H1 (cell line): Measurements from ENCODE around the gene SH2B2. TPM values are rescaled to one million over a fixed set of nuclear protein-coding genes. Genes with fewer than 3 reads are reported as not detected.

ENCODE experiments used
- BACH1 ChIP-seq: IDR thresholded peaks from 2 replicates; pipeline ENCODE4 v1.6.1; 2012; ENCODE audit warnings: low read length, improper control_type of control experiment
- CTCF ChIP-seq, 3 experiments: IDR thresholded peaks; 1 replicate in 2 of 3; 2 replicates in 1 of 3; pipeline versions ENCODE4 v1.5.1 to v1.6.1; 2011; ENCODE audit warnings: low read length in 3 of 3, mild to moderate bottlenecking in 3 of 3, inconsistent platforms in 2 of 3, low read depth in 1 of 3, moderate library complexity in 1 of 3; ENCODE audit not compliant: insufficient read depth in 1 of 3; ENCODE audit errors: control extremely low read depth in 1 of 3
- FOSL1 ChIP-seq: IDR thresholded peaks from 2 replicates; pipeline ENCODE4 v1.6.1; 2011; ENCODE audit warnings: mild to moderate bottlenecking, low read depth, low read length, moderate library complexity; ENCODE audit not compliant: insufficient read depth
- GTF2F1 ChIP-seq: IDR thresholded peaks from 2 replicates; pipeline ENCODE4 v1.6.1; 2012; ENCODE audit warnings: low read depth, low read length, improper control_type of control experiment, borderline replicate concordance
- RFX5 ChIP-seq: IDR thresholded peaks from 2 replicates; pipeline ENCODE4 v1.6.1; 2011; ENCODE audit warnings: low read depth, low read length, improper control_type of control experiment, borderline replicate concordance
- TCF12 ChIP-seq: IDR thresholded peaks from 2 replicates; pipeline ENCODE4 v1.6.1; 2011; ENCODE audit warnings: low read depth, mild to moderate bottlenecking, low read length
- polyA plus RNA-seq, 7 experiments: library from polyadenylated mRNA; depleted of rRNA in 3 of 7; stranded (reverse) in 5 of 7; unstranded in 2 of 7; fragments of >200 nt in 5 of 7; fragments of 200-250 nt in 2 of 7; gene quantifications; 1 replicate in 5 of 7; 2 replicates in 1 of 7; 4 replicates in 1 of 7; pipeline versions ENCODE4 v1.2.1 to v1.2.3, GENCODE V29; 2011 to 2013; ENCODE audit warnings: missing spikeins in 2 of 7, mixed read lengths in 2 of 7
- total RNA-seq: library from RNA; stranded (reverse); fragmentation: NEBNext Ultra II Directional; extraction: Animal tissue kit (Norgen Biotek cat#: 25700); gene quantifications from 2 replicates; pipeline ENCODE4 v1.2.1, GENCODE V29; 2021

SH2B2 gene
- total and polyA plus RNA-seq, 2 of the 8 experiments (the other 6 are each of a cell fraction or from before 2014, with no cell fraction given) = 11.5 to 18.7 TPM

- TF ChIP-seq BACH1 (no peak), RFX5 (no peak), FOSL1 (no peak), TCF12 (no peak), CTCF (IDR thresholded peaks at IDR 0.05; ENCODE audit: control extremely low read depth in 1 of 3, insufficient read depth in 1 of 3, low read depth in 1 of 3, low read length in 3 of 3) (no peak), GTF2F1 (no peak)
These were observed 11.5 kb upstream of the SH2B2 start (continued) for GRCh38 chr7:102275123-102275703.
